SK-N-SH (cell line): ENCODE results near the gene SLC24A4. TPM values are rescaled to one million over a fixed set of nuclear protein-coding genes. Genes with fewer than 3 reads are reported as not detected.

Experiments
- CTCF ChIA-PET: fragments of 300-600, 350-600 bp; formaldehyde crosslinking; extraction: SDS; loops from one replicate; lab custom pipeline; 2021; lab: Yijun Ruan, JAX
- POLR2A ChIA-PET: fragments of 350-600 bp; sonication (Branson Sonifier 250); formaldehyde crosslinking; extraction: SDS; loops from one replicate; lab custom pipeline; 2020; ENCODE audit warnings: antibody characterized with exemption, inconsistent platforms; lab: Yijun Ruan, JAX
- DNase-seq: peaks from one replicate; pipeline ENCODE4 v3.0.0; 2012
- H2AFZ ChIP-seq: fragments of 200-600 bp; sonication (generic); 2 replicates; pipeline ENCODE4 v1.8.1; 2016; ENCODE audit warnings: antibody characterized with exemption, mild to moderate bottlenecking, low read depth
- H3F3A ChIP-seq: fragments of 200-600 bp; sonication (generic); replicated peaks from 2 replicates; pipeline ENCODE3; 2016; ENCODE audit warnings: antibody characterized with exemption, mild to moderate bottlenecking; ENCODE audit not compliant: insufficient read depth
- H3K27ac ChIP-seq, 2 experiments: fragments of 200-500 bp in 1 of 2; fragments of 200-600 bp in 1 of 2; sonication (Bioruptor generic) in 1 of 2; sonication (generic), shearing (Covaris generic) in 1 of 2; 2 replicates each; pipeline versions ENCODE4 v1.5.1 to v1.6.1; 2014 to 2016; ENCODE audit warnings: low read depth in 2 of 2, inconsistent platforms in 1 of 2, low read length in 1 of 2, mild to moderate bottlenecking in 1 of 2, mixed read lengths in 1 of 2
- H3K27me3 ChIP-seq: fragments of 200-600 bp; sonication (generic), shearing (Covaris generic); 2 replicates; pipeline ENCODE4 v1.6.1; 2016; ENCODE audit warnings: mixed run types; ENCODE audit not compliant: insufficient read depth
- H3K36me3 ChIP-seq, 2 experiments: fragments of 200-500 bp in 1 of 2; fragments of 200-600 bp in 1 of 2; sonication (Bioruptor generic) in 1 of 2; sonication (generic) in 1 of 2; replicated peaks in 1 of 2; 2 replicates each; pipeline versions ENCODE3 to v1.5.1; 2014 to 2016; ENCODE audit warnings: low read length in 1 of 2, mild to moderate bottlenecking in 1 of 2; ENCODE audit not compliant: insufficient read depth in 2 of 2, control insufficient read depth in 1 of 2
- H3K4me1 ChIP-seq, 2 experiments: fragments of 200-500 bp in 1 of 2; fragments of 200-600 bp in 1 of 2; sonication (Bioruptor generic) in 1 of 2; sonication (generic), shearing (Covaris generic) in 1 of 2; 2 replicates each; pipeline versions ENCODE4 v1.5.1 to v1.6.1; 2014 to 2016; ENCODE audit warnings: low read depth in 1 of 2, low read length in 1 of 2, mixed run types in 1 of 2; ENCODE audit not compliant: insufficient read depth in 2 of 2, control insufficient read depth in 1 of 2
- H3K4me2 ChIP-seq: fragments of 200-600 bp; sonication (generic), shearing (Covaris generic); 2 replicates; pipeline ENCODE4 v1.6.1; 2017; ENCODE audit warnings: mixed run types
- H3K4me3 ChIP-seq, 2 experiments: fragments of 200-500 bp in 1 of 2; fragments of 200-600 bp in 1 of 2; sonication (Bioruptor generic) in 1 of 2; sonication (generic), shearing (Covaris generic) in 1 of 2; 2 replicates each; pipeline versions ENCODE4 v1.5.1 to v1.8.1; 2014 to 2016; ENCODE audit warnings: low read depth in 2 of 2, inconsistent platforms in 1 of 2, low read length in 1 of 2, mild to moderate bottlenecking in 1 of 2, mixed read lengths in 1 of 2, moderate library complexity in 1 of 2
- H3K79me2 ChIP-seq: fragments of 200-600 bp; sonication (generic); 2 replicates; pipeline ENCODE4 v1.8.1; 2017; ENCODE audit warnings: mild to moderate bottlenecking; ENCODE audit not compliant: insufficient read depth
- H3K9ac ChIP-seq: fragments of 200-600 bp; sonication (generic); 2 replicates; pipeline ENCODE4 v1.6.1; 2017; ENCODE audit warnings: mixed run types
- H3K9me2 ChIP-seq: fragments of 200-600 bp; sonication (generic); 2 replicates; pipeline ENCODE4 v1.6.1; 2017; ENCODE audit warnings: mixed run types
- H3K9me3 ChIP-seq: fragments of 200-600 bp; sonication (generic); 2 replicates; pipeline ENCODE4 v1.6.1; 2017; ENCODE audit warnings: mixed run types, mild to moderate bottlenecking, moderate library complexity
- H4K20me1 ChIP-seq: fragments of 200-600 bp; sonication (generic); 2 replicates; pipeline ENCODE4 v1.6.1; 2017; ENCODE audit warnings: mild to moderate bottlenecking, mixed run types; ENCODE audit not compliant: insufficient read depth
- CHD2 ChIP-seq: fragments of 150-350 bp; IDR thresholded peaks from 2 replicates; pipeline ENCODE4 v1.6.1; 2018; ENCODE audit warnings: low read length; ENCODE audit not compliant: partially characterized antibody
- ELF1 ChIP-seq: IDR thresholded peaks from 2 replicates; pipeline ENCODE4 v1.4.0; 2012
- EP300 ChIP-seq, 2 experiments: IDR thresholded peaks; 2 replicates each; pipeline versions ENCODE4 v1.4.0 to v1.6.1; 2012; ENCODE audit warnings: borderline replicate concordance in 1 of 2, low read depth in 1 of 2, low read length in 1 of 2
- FOXJ3 ChIP-seq: sonication (generic); formaldehyde crosslinking; IDR thresholded peaks from 2 replicates; pipeline ENCODE4 v1.5.1; 2020; ENCODE audit warnings: mild to moderate bottlenecking, missing genetic modification reagents
- GABPA ChIP-seq: IDR thresholded peaks from 2 replicates; pipeline ENCODE4 v1.4.0; 2012; ENCODE audit warnings: low read depth, mild to moderate bottlenecking
- GATA2 ChIP-seq: sonication (generic); formaldehyde crosslinking; IDR thresholded peaks from 2 replicates; pipeline ENCODE4 v1.5.0; 2020; ENCODE audit warnings: mild to moderate bottlenecking, missing genetic modification reagents
- NFIC ChIP-seq: IDR thresholded peaks from 2 replicates; pipeline ENCODE4 v1.4.0; 2012; ENCODE audit warnings: borderline replicate concordance
- POLR2AphosphoS5 ChIP-seq: IDR thresholded peaks from 2 replicates; pipeline ENCODE4 v1.6.1; 2012; ENCODE audit warnings: low read depth, low read length
- RAD21 ChIP-seq: IDR thresholded peaks from 2 replicates; pipeline ENCODE4 v1.6.1; 2012; ENCODE audit warnings: mild to moderate bottlenecking, low read length
- RCOR1 ChIP-seq: fragments of 150-350 bp; IDR thresholded peaks from 2 replicates; pipeline ENCODE4 v1.6.1; 2017; ENCODE audit warnings: antibody characterized with exemption, low read length
- RXRA ChIP-seq: IDR thresholded peaks from 2 replicates; pipeline ENCODE4 v1.4.0; 2012; ENCODE audit warnings: low read depth, mild to moderate bottlenecking, borderline replicate concordance
- SIN3A ChIP-seq: IDR thresholded peaks from 2 replicates; pipeline ENCODE4 v1.6.1; 2012; ENCODE audit warnings: low read depth, mild to moderate bottlenecking, low read length, moderate library complexity, borderline replicate concordance
- SMC3 ChIP-seq: IDR thresholded peaks from 2 replicates; pipeline ENCODE4 v1.6.1; 2012; ENCODE audit warnings: low read depth, low read length, improper control_type of control experiment
- TCF12 ChIP-seq: IDR thresholded peaks from 2 replicates; pipeline ENCODE4 v1.4.0; 2012
- YY1 ChIP-seq: IDR thresholded peaks from 2 replicates; pipeline ENCODE4 v1.4.0; 2012; ENCODE audit warnings: low read depth, mild to moderate bottlenecking
- WGBS: methylation state at CpG from one replicate; pipeline ENCODE4 v1.1.6; 2017; ENCODE audit warnings: low lambda C conversion rate; 5-methylcytosine and 5-hydroxymethylcytosine counted together
- polyA plus RNA-seq, 3 experiments: library from polyadenylated mRNA; depleted of rRNA; stranded (reverse); fragments of >200 nt; gene quantifications; 2 replicates each; pipeline ENCODE4 v1.2.3, GENCODE V29; 2012
- TF ChIP-seq, protein P1 (sequence below): IDR thresholded peaks from 2 replicates; pipeline ENCODE4 v1.6.1; 2012; ENCODE audit warnings: mild to moderate bottlenecking, low read depth, low read length, moderate library complexity
- TF ChIP-seq, protein P2 (sequence below): fragments of 150-350 bp; IDR thresholded peaks from 2 replicates; pipeline ENCODE4 v1.6.1; 2017; ENCODE audit warnings: antibody characterized with exemption, low read length, low read depth, borderline replicate concordance
- TF ChIP-seq, protein P3 (sequence below): IDR thresholded peaks from 2 replicates; pipeline ENCODE4 v1.4.0; 2012; ENCODE audit warnings: low read depth

The SLC24A4 gene
- polyA plus RNA-seq, 1 of the 3 experiments (the other 2 are of a cell fraction), result 0.07 TPM

DNA sequence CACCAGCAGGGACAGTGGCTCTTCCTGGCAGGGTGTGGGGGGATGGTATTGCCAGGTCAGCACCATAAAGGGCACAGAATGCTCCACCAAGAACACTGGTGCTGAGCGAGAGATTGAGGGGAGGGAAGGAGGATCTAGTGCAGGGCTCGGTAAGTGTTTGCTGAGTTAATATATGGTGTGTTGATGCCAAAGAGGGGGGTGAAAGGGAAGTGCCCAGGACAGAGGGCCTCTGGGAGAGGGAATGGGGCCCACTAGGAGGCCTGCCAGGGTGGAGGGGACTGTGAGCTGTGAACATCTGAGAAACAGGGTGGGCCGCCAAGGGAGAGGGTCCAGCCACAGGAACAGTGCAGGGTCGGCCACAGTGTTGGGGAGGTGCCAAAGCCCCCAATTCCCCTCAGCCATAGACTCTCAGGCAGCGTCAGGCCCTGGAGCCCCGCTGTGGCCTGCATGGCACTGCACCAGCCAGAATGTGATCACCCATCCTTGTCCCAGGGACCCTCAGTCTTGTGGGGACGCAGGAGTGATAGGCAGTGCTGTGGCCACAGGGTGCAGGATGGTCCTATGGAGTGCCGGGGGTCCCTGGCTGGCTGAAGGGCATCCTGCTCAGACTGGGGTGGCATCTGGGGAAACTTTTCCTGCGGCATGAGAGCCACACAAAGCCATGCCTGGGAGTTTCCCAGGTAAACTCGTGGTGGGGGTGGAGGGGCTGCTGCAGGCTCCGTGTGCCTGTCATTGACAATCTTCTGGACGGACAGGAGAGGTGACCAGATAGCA, 202.5 kb downstream of the SLC24A4 start:
- Histone ChIP-seq H3K36me3 (no peaks in the 10 kb centered on the region), H3K9me2 (no peaks in the 10 kb centered on the region), H3K27ac (no peak overlapping the region), H3K4me3 (no peak overlapping the region), H3F3A (no peaks in the 10 kb centered on the region), H3K9ac (no peak overlapping the region), H3K27me3 (no peaks in the 10 kb centered on the region), H3K79me2 (peaks cover 89% of the 10 kb centered on the region), H4K20me1 (0 out of 2 replicates have a peak, but pooled peaks cover 10% of the 10 kb centered on the region)
- ChIA-PET POLR2A (no interaction called here), CTCF (no interaction called here)
- WGBS, result 77% methylated on average over 11 of the region's 12 CpGs
- TF ChIP-seq ELF1 (no peak), SMC3 (no peak), CHD2 (no peak), POLR2AphosphoS5 (no peak), GABPA (no peak), FOXJ3 (no peak), TCF12 (no peak), RAD21 (no peak)
- TF ChIP-seq, protein P1, sequence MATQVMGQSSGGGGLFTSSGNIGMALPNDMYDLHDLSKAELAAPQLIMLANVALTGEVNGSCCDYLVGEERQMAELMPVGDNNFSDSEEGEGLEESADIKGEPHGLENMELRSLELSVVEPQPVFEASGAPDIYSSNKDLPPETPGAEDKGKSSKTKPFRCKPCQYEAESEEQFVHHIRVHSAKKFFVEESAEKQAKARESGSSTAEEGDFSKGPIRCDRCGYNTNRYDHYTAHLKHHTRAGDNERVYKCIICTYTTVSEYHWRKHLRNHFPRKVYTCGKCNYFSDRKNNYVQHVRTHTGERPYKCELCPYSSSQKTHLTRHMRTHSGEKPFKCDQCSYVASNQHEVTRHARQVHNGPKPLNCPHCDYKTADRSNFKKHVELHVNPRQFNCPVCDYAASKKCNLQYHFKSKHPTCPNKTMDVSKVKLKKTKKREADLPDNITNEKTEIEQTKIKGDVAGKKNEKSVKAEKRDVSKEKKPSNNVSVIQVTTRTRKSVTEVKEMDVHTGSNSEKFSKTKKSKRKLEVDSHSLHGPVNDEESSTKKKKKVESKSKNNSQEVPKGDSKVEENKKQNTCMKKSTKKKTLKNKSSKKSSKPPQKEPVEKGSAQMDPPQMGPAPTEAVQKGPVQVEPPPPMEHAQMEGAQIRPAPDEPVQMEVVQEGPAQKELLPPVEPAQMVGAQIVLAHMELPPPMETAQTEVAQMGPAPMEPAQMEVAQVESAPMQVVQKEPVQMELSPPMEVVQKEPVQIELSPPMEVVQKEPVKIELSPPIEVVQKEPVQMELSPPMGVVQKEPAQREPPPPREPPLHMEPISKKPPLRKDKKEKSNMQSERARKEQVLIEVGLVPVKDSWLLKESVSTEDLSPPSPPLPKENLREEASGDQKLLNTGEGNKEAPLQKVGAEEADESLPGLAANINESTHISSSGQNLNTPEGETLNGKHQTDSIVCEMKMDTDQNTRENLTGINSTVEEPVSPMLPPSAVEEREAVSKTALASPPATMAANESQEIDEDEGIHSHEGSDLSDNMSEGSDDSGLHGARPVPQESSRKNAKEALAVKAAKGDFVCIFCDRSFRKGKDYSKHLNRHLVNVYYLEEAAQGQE, result no peak
- TF ChIP-seq, all 33 proteins: peak for 0
- Histone ChIP-seq H3K4me1 (no peaks in the 10 kb centered on the region), H2AFZ (no peak overlapping the region), H3K9me3 (no peaks in the 10 kb centered on the region), H3K4me2 (no peak overlapping the region)
- no peak for DNase-seq

DNA sequence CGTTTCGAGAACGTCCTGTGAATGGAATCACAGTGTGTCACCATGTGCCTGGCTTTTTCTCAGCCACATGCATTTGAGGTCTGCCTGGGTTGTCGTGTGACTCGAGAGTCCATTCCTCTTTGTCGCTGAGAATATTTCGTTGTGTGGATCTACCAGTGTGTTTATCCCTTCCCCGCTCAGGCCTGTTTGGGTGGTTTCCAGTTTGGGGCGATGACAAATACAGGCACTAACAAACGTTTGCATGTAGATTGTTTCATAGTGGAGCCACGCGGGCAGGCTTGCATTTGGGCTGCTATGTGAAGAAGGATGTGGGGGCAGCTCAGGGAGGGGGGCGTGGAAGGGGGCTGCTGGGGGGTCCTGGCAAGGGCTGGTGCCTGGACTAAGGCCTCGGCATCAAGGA, 204.8 kb downstream of the SLC24A4 start:
- peaks cover 0 to 8% of the 10 kb centered on the region in 2 experiments; a peak in 1 of 4 replicates for H3K4me1 ChIP-seq
- WGBS, result 63% methylated on average over 14 of the region's 14 CpGs
- no peaks in the 10 kb centered on the region for H3K9me2 ChIP-seq
- no peaks in the 10 kb centered on the region for H3F3A ChIP-seq
- ChIA-PET POLR2A (no interaction called here), CTCF (no interaction called here)
- TF ChIP-seq, protein P2, sequence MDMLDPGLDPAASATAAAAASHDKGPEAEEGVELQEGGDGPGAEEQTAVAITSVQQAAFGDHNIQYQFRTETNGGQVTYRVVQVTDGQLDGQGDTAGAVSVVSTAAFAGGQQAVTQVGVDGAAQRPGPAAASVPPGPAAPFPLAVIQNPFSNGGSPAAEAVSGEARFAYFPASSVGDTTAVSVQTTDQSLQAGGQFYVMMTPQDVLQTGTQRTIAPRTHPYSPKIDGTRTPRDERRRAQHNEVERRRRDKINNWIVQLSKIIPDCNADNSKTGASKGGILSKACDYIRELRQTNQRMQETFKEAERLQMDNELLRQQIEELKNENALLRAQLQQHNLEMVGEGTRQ, result no peak
- TF ChIP-seq SIN3A (no peak), GATA2 (CRISPR knock-in tag) (no peak), TCF12 (no peak), RXRA (no peak), EP300 (IDR thresholded peaks at IDR 0.05; ENCODE audit: borderline replicate concordance in 1 of 2, low read depth in 1 of 2, low read length in 1 of 2) (no peak), RCOR1 (no peak), NFIC (no peak), RAD21 (no peak), YY1 (no peak)
- TF ChIP-seq, protein P3, sequence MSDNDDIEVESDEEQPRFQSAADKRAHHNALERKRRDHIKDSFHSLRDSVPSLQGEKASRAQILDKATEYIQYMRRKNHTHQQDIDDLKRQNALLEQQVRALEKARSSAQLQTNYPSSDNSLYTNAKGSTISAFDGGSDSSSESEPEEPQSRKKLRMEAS, result no peak
- no peak overlapping the region for H2AFZ ChIP-seq
- H3K4me3 ChIP-seq, result no peak overlapping the region
- H4K20me1 ChIP-seq, result 0 out of 2 replicates have a peak, but pooled peaks cover 5% of the 10 kb centered on the region
- no peaks in the 10 kb centered on the region for H3K27me3 ChIP-seq
- no peak overlapping the region for H3K4me2 ChIP-seq
- H3K79me2 ChIP-seq, result peaks cover 86% of the 10 kb centered on the region
- no peaks in the 10 kb centered on the region for H3K36me3 ChIP-seq
- no peak overlapping the region for H3K9ac ChIP-seq
- H3K27ac ChIP-seq, result no peak overlapping the region
- no peaks in the 10 kb centered on the region for H3K9me3 ChIP-seq
- DNase-seq, result no peak
